ENCODE measurements around the gene ANKUB1. TPM values are rescaled to one million over a fixed set of nuclear protein-coding genes. Genes with fewer than 3 reads are reported as not detected.

ANKUB1 gene
- total and polyA plus RNA-seq, 7 donors: not detected

DNA sequence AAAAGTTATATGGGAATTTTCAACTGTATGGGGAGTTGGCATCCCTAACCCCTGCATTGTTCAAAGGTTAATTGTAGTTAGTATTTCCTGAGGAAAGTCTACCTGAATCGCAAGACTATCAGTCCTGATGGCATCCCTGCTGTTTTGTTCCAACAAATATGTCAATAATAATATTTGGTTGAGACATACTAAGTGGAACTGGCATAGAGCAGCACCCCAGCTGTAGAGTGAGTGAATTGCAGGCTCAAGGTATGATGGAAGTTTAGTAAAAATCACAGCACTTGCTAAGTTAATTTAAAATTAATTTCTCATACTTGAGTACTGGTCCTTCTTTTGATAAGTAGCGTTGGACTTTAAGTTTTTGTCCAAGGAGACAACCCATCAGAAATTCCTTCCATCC is 22.1 kb downstream of the ANKUB1 start:
- Histone ChIP-seq H3K4me1 (no peaks in the 10 kb centered on the region), H3K27ac (no peak overlapping the region), H3K27me3 (no peaks in the 10 kb centered on the region), H3K9me3 (no peaks in the 10 kb centered on the region), H3K4me3 (no peak overlapping the region), H3K36me3 (no peaks in the 10 kb centered on the region)
- TF ChIP-seq POLR2A (IDR thresholded peaks at IDR 0.05) (no peak), EP300 (IDR thresholded peaks at IDR 0.05) (no peak), POLR2AphosphoS5 (IDR thresholded peaks at IDR 0.05) (no peak)
- TF ChIP-seq, protein P1, sequence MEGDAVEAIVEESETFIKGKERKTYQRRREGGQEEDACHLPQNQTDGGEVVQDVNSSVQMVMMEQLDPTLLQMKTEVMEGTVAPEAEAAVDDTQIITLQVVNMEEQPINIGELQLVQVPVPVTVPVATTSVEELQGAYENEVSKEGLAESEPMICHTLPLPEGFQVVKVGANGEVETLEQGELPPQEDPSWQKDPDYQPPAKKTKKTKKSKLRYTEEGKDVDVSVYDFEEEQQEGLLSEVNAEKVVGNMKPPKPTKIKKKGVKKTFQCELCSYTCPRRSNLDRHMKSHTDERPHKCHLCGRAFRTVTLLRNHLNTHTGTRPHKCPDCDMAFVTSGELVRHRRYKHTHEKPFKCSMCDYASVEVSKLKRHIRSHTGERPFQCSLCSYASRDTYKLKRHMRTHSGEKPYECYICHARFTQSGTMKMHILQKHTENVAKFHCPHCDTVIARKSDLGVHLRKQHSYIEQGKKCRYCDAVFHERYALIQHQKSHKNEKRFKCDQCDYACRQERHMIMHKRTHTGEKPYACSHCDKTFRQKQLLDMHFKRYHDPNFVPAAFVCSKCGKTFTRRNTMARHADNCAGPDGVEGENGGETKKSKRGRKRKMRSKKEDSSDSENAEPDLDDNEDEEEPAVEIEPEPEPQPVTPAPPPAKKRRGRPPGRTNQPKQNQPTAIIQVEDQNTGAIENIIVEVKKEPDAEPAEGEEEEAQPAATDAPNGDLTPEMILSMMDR (IDR thresholded peaks at IDR 0.05): no peak
- DNase-seq: no peak
- WGBS, 2 donors: 67 to 86% methylated on average over 2 of the region's 2 CpGs
- intact Hi-C loops (cut with DNase I): loop anchor here (2.0 to 5.0 kb wide), 3 partner anchors 37 to 275 kb away; no protein-coding TSS in a partner anchor

DNA sequence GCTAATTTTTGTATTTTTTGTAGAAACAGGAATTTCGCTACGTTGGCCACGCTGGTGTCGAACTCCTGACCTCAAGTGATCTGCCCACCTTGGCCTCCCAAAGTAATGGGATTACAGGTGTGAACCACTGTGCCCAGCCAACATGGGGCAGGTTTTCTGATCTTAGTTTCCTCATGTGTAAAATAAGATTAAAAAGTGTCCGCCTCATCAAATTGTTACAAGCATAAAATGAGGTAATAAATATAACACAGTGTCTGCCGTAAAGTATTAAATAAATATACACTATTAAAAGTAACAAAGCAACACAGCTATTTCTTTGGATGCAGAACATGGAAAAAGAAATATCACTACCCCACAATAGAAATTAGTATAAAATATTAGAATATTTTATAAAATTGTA is 23.6 kb downstream of the ANKUB1 start:
- intact Hi-C loops (cut with DNase I): loop anchor here (10.0 kb wide), 1 partner anchor 416 kb away; no protein-coding TSS in a partner anchor
- TF ChIP-seq POLR2AphosphoS5 (IDR thresholded peaks at IDR 0.05): no peak
- TF ChIP-seq POLR2A (IDR thresholded peaks at IDR 0.05): no peak
- no peak for TF ChIP-seq EP300 (IDR thresholded peaks at IDR 0.05)
- TF ChIP-seq, protein P1 (IDR thresholded peaks at IDR 0.05): no peak
- WGBS, 2 donors: 85 to 93% methylated on average over 6 of the region's 6 CpGs

DNA sequence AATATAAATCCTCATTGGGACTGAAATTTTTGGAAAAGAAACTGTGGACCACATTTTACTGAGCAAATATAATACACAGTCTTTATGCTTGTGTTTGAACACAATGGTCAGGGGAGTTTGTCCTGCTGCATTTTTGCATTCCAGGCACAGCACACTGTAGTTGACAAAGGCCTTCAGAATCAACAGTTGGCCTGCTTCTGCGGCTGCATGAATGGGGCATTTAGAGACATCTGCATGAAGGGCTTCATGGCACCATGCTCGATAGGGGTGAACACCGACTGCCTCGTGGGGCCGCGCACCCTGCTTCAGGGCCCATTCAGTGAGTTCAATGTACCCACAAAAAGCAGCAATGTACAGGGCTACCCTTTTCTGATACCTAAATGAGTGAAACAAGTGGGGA is 24.6 kb downstream of the ANKUB1 start:
- DNase-seq: no peak
- Histone ChIP-seq H3K27me3 (peaks cover 0 to 5% (median 0%) of the 10 kb centered on the region in 3 donors), H3K9me3 (no peaks in the 10 kb centered on the region), H3K4me1 (no peaks in the 10 kb centered on the region), H3K4me3 (no peak overlapping the region), H3K36me3 (no peaks in the 10 kb centered on the region), H3K27ac (no peak overlapping the region)
- TF ChIP-seq, protein P1 (IDR thresholded peaks at IDR 0.05): no peak
- TF ChIP-seq POLR2AphosphoS5 (IDR thresholded peaks at IDR 0.05) (no peak), POLR2A (IDR thresholded peaks at IDR 0.05) (no peak), EP300 (IDR thresholded peaks at IDR 0.05) (no peak)
- intact Hi-C loops (cut with DNase I): loop anchor here (10.0 kb wide), 1 partner anchor 417 kb away; no protein-coding TSS in a partner anchor
- 87 to 94% methylated on average over 6 of the region's 6 CpGs for WGBS, 2 donors

More for the DNA sequence above, 23.6 kb downstream of the ANKUB1 start:
- no peak overlapping the region for H3K27ac ChIP-seq
- no peak for DNase-seq
- H3K4me3 ChIP-seq: no peak overlapping the region
- no peaks in the 10 kb centered on the region for H3K4me1 ChIP-seq
- H3K36me3 ChIP-seq: no peaks in the 10 kb centered on the region
- H3K27me3 ChIP-seq: peaks cover 0 to 2% (median 0%) of the 10 kb centered on the region in 3 donors
- no peaks in the 10 kb centered on the region for H3K9me3 ChIP-seq

DNA sequence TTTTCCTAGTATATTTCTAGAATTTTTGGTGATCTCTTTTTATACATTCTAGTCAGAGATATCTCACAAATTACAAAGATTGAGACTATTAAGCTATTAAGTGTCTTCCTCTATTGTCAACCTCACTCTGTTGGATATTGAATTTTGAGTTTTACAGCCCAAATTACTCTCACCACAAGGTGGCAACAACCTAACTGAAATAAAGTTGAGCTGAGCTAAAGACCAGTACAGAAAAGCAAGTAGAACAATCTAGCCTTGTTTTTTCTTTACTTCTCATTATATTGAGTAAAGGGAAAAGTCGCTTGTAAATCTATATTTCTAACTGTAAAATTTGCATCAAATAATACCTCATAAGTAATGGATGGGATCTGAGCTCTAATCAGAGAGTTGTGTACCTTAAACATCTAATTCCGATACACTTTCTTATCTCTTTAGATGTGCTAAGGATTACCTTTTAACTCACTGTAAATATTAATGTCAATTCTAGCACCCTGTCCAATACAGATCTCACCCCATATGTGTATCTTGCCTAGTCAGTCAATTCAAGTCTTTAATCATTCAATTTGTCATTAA is 26.5 kb downstream of the ANKUB1 start:
- intact Hi-C loops (cut with DNase I): loop anchor here (10.0 kb wide), 1 partner anchor 419 kb away; no protein-coding TSS in a partner anchor
- DNase-seq: no peak
- no peaks in the 10 kb centered on the region for H3K36me3 ChIP-seq
- H3K4me3 ChIP-seq: no peak overlapping the region
- peaks cover 0 to 10% (median 0%) of the 10 kb centered on the region in 3 donors for H3K27me3 ChIP-seq
- no peaks in the 10 kb centered on the region for H3K9me3 ChIP-seq
- 38 to 68% methylated on average over 2 of the region's 2 CpGs for WGBS, 2 donors
- no peaks in the 10 kb centered on the region for H3K4me1 ChIP-seq
- H3K27ac ChIP-seq: no peak overlapping the region
- TF ChIP-seq POLR2AphosphoS5 (IDR thresholded peaks at IDR 0.05) (no peak), POLR2A (IDR thresholded peaks at IDR 0.05) (no peak), EP300 (IDR thresholded peaks at IDR 0.05) (no peak)
- TF ChIP-seq, protein P1 (IDR thresholded peaks at IDR 0.05): peak in 2 of 4 experiments; percentile 15 to 36
